DMS153 (cell line): ENCODE data around the gene TBKBP1.
"Not testable (repeated sequence)": the region's sequence is repeated elsewhere in the genome, so short reads cannot be mapped to it uniquely, and the experiment has no call there.

Experiments used
- DNase-seq: peaks from one replicate; lab custom pipeline; 2025; lab: John Stamatoyannopoulos, UW

The TBKBP1 gene

GRCh38 chr17:47676510-47677165 lies 17.3 kb upstream of the TBKBP1 start:
- DNase-seq = no peak

GRCh38 chr17:47678196-47678595 lies 15.8 kb upstream of the TBKBP1 start:
- no peak for DNase-seq

GRCh38 chr17:47682138-47682537 lies 11.8 kb upstream of the TBKBP1 start:
- DNase-seq = no peak

- DNase-seq = not testable (repeated sequence)
Measured at GRCh38 chr17:47682727-47683126, 11.2 kb upstream of the TBKBP1 start.

GRCh38 chr17:47684025-47684424 lies 9.9 kb upstream of the TBKBP1 start:
- DNase-seq = no peak

- no peak for DNase-seq
Measured at GRCh38 chr17:47684535-47685193, 9.3 kb upstream of the TBKBP1 start.

GRCh38 chr17:47685556-47686275 lies 8.2 kb upstream of the TBKBP1 start:
- no peak for DNase-seq

- DNase-seq = no peak
Measured at GRCh38 chr17:47686276-47686635, 7.7 kb upstream of the TBKBP1 start.

GRCh38 chr17:47686664-47687327 lies 7.2 kb upstream of the TBKBP1 start:
- no peak for DNase-seq

- DNase-seq = no peak
Measured at GRCh38 chr17:47687328-47687690, 6.7 kb upstream of the TBKBP1 start.

GRCh38 chr17:47687748-47688147 lies 6.2 kb upstream of the TBKBP1 start:
- DNase-seq = no peak

- DNase-seq = no peak
Measured at GRCh38 chr17:47690121-47690520, 3.8 kb upstream of the TBKBP1 start.

- DNase-seq = no peak
Measured at GRCh38 chr17:47692137-47692894, 1.6 kb upstream of the TBKBP1 start.

- DNase-seq = no peak
Measured at GRCh38 chr17:47692895-47693730, 848 bp upstream of the TBKBP1 start.

GRCh38 chr17:47694581-47695428 lies 844 bp downstream of the TBKBP1 start:
- DNase-seq = no peak

- no peak for DNase-seq
Measured at GRCh38 chr17:47695429-47696376, 1.7 kb downstream of the TBKBP1 start.

- DNase-seq = no peak
Measured at GRCh38 chr17:47696717-47697642, 3.0 kb downstream of the TBKBP1 start.
